ENCODE data around the gene DISC1.

DISC1 gene

GRCh38 chr1:231676487-231676886, 49.9 kb downstream of the DISC1 start:
- H3K27ac ChIP-seq (replicated peaks), result no peak overlapping the region
- no peak for DNase-seq (ENCODE audit: low read depth in 1 of 2, low spot score in 1 of 2)
- no peak overlapping the region for H3K4me3 ChIP-seq (replicated peaks; ENCODE audit: insufficient read depth, low read length)
- TF ChIP-seq SPI1 (IDR thresholded peaks at IDR 0.05; ENCODE audit: borderline replicate concordance, low read depth) (no peak), CTCF (IDR thresholded peaks at IDR 0.05; ENCODE audit: insufficient read depth, low read length) (no peak), POLR2AphosphoS5 (IDR thresholded peaks at IDR 0.05; ENCODE audit: low read depth) (no peak), GABPA (IDR thresholded peaks at IDR 0.05; ENCODE audit: low read depth) (no peak), REST (IDR thresholded peaks at IDR 0.05; ENCODE audit: insufficient replicate concordance, low read depth) (no peak)
- H3K27me3 ChIP-seq (ENCODE audit: insufficient read depth, poor library complexity, severe bottlenecking), result no peaks in the 10 kb centered on the region

- TF ChIP-seq POLR2AphosphoS5 (IDR thresholded peaks at IDR 0.05; ENCODE audit: low read depth) (no peak), REST (IDR thresholded peaks at IDR 0.05; ENCODE audit: insufficient replicate concordance, low read depth) (no peak), SPI1 (IDR thresholded peaks at IDR 0.05; ENCODE audit: borderline replicate concordance, low read depth) (no peak), CTCF (IDR thresholded peaks at IDR 0.05; ENCODE audit: insufficient read depth, low read length) (no peak), GABPA (IDR thresholded peaks at IDR 0.05; ENCODE audit: low read depth) (no peak)
- no peak for DNase-seq (ENCODE audit: low read depth in 1 of 2, low spot score in 1 of 2)
- H3K27ac ChIP-seq (replicated peaks), result no peak overlapping the region
- H3K27me3 ChIP-seq (ENCODE audit: insufficient read depth, poor library complexity, severe bottlenecking), result no peaks in the 10 kb centered on the region
- no peak overlapping the region for H3K4me3 ChIP-seq (replicated peaks; ENCODE audit: insufficient read depth, low read length)
Measured at GRCh38 chr1:231677442-231677841, 50.9 kb downstream of the DISC1 start.

- H3K4me3 ChIP-seq (replicated peaks; ENCODE audit: insufficient read depth, low read length), result no peak overlapping the region
- no peaks in the 10 kb centered on the region for H3K27me3 ChIP-seq (ENCODE audit: insufficient read depth, poor library complexity, severe bottlenecking)
- no peak for DNase-seq (ENCODE audit: low read depth in 1 of 2, low spot score in 1 of 2)
- H3K27ac ChIP-seq (replicated peaks), result no peak overlapping the region
- TF ChIP-seq GABPA (IDR thresholded peaks at IDR 0.05; ENCODE audit: low read depth) (no peak), SPI1 (IDR thresholded peaks at IDR 0.05; ENCODE audit: borderline replicate concordance, low read depth) (no peak), CTCF (IDR thresholded peaks at IDR 0.05; ENCODE audit: insufficient read depth, low read length) (no peak), REST (IDR thresholded peaks at IDR 0.05; ENCODE audit: insufficient replicate concordance, low read depth) (no peak), POLR2AphosphoS5 (IDR thresholded peaks at IDR 0.05; ENCODE audit: low read depth) (no peak)
Measured at GRCh38 chr1:231678011-231678432, 51.4 kb downstream of the DISC1 start.

Data from HL-60 (cell line).